NCI-H2196 treated with DMSO at 0.1 percent for 48 hours (cell line): ENCODE results near the gene KIAA1549.

Source experiments
- DNase-seq: peaks from one replicate; lab custom pipeline; 2025; ENCODE audit not compliant: unreplicated experiment; lab: John Stamatoyannopoulos, UW

The KIAA1549 gene

GRCh38 chr7:138911007-138911406, 70.2 kb downstream of the KIAA1549 start:
- no peak for DNase-seq

GRCh38 chr7:138907850-138908249, 73.3 kb downstream of the KIAA1549 start:
- DNase-seq = no peak

- DNase-seq = no peak
Measured at GRCh38 chr7:138907201-138907847, 73.9 kb downstream of the KIAA1549 start.

- no peak for DNase-seq
Measured at GRCh38 chr7:138903859-138904435, 77.2 kb downstream of the KIAA1549 start.

- DNase-seq = no peak
Measured at GRCh38 chr7:138903186-138903820, 77.9 kb downstream of the KIAA1549 start.

- no peak for DNase-seq
Measured at GRCh38 chr7:138902161-138902560, 79.0 kb downstream of the KIAA1549 start.

- no peak for DNase-seq
Measured at GRCh38 chr7:138900035-138900828, 81.0 kb downstream of the KIAA1549 start.

GRCh38 chr7:138898802-138899201, 82.4 kb downstream of the KIAA1549 start:
- DNase-seq = no peak

GRCh38 chr7:138898255-138898654, 82.9 kb downstream of the KIAA1549 start:
- DNase-seq = no peak

- no peak for DNase-seq
Measured at GRCh38 chr7:138895679-138896078, 85.5 kb downstream of the KIAA1549 start.

- DNase-seq = no peak
Measured at GRCh38 chr7:138893258-138893657, 87.9 kb downstream of the KIAA1549 start.

GRCh38 chr7:138892812-138893211, 88.4 kb downstream of the KIAA1549 start:
- DNase-seq = no peak

- no peak for DNase-seq
Measured at GRCh38 chr7:138892006-138892630, 89.1 kb downstream of the KIAA1549 start.

GRCh38 chr7:138891446-138891810, 89.8 kb downstream of the KIAA1549 start:
- DNase-seq = no peak

GRCh38 chr7:138890499-138891445, 90.4 kb downstream of the KIAA1549 start:
- no peak for DNase-seq

- peak; percentile 26 for DNase-seq
Measured at GRCh38 chr7:138889582-138890498, 91.3 kb downstream of the KIAA1549 start.

GRCh38 chr7:138887872-138888656, 93.1 kb downstream of the KIAA1549 start:
- DNase-seq = no peak

- no peak for DNase-seq
Measured at GRCh38 chr7:138887085-138887710, 94.0 kb downstream of the KIAA1549 start.
